A673 (cell line): Measurements from ENCODE around the gene CCDC7. TPM values are rescaled to one million over a fixed set of nuclear protein-coding genes. Genes with fewer than 3 reads are reported as not detected.

Source experiments
- BruUV-seq: library from RNA; stranded (reverse); fragments of 400-500 nt; replicated peaks from 2 replicates; lab custom pipeline; 2021; lab: Mats Ljungman, UMichigan
- CTCF ChIA-PET: fragments of 300-600 bp; sonication (Branson Sonifier 250); formaldehyde crosslinking; loops from one replicate; lab custom pipeline; 2022; ENCODE audit warnings: antibody characterized with exemption; lab: Charles Lee
- POLR2A ChIA-PET: fragments of 300-600 bp; sonication (Branson Sonifier 250); formaldehyde crosslinking; loops from one replicate; lab custom pipeline; 2022; ENCODE audit warnings: antibody characterized with exemption; ENCODE audit not compliant: low non-redundant PET; lab: Charles Lee
- DNase-seq: peaks from one replicate; pipeline ENCODE4 v3.0.0-alpha.2; 2015; ENCODE audit warnings: low spot score
- H3K27ac ChIP-seq: fragments of 200-600 bp; sonication (generic); 2 replicates; pipeline ENCODE4 v1.5.1; 2016; ENCODE audit warnings: mixed run types, low read depth, mild to moderate bottlenecking, mixed read lengths, antibody characterized with exemption, low read length; ENCODE audit not compliant: poor library complexity, severe bottlenecking
- H3K27me3 ChIP-seq: fragments of 200-600 bp; sonication (generic); replicated peaks from 2 replicates; pipeline ENCODE4 v1.6.1; 2017; ENCODE audit warnings: mixed run types, low read depth, mild to moderate bottlenecking, mixed read lengths, antibody characterized with exemption, low read length; ENCODE audit not compliant: insufficient read depth, poor library complexity
- H3K36me3 ChIP-seq: fragments of 200-600 bp; sonication (generic); 2 replicates; pipeline ENCODE4 v1.6.1; 2016; ENCODE audit warnings: mixed run types, mild to moderate bottlenecking, mixed read lengths, antibody characterized with exemption, low read length; ENCODE audit not compliant: insufficient read depth, poor library complexity, severe bottlenecking
- H3K4me1 ChIP-seq: fragments of 200-600 bp; sonication (generic); 2 replicates; pipeline ENCODE4 v1.6.1; 2017; ENCODE audit warnings: mixed run types, mild to moderate bottlenecking, mixed read lengths, antibody characterized with exemption, low read length; ENCODE audit not compliant: insufficient read depth, poor library complexity, severe bottlenecking
- H3K4me3 ChIP-seq: fragments of 200-600 bp; sonication (generic); 2 replicates; pipeline ENCODE4 v1.5.1; 2016; ENCODE audit warnings: low read depth, mixed run types, mild to moderate bottlenecking, mixed read lengths, low read length; ENCODE audit not compliant: poor library complexity, severe bottlenecking
- H3K9me3 ChIP-seq: fragments of 200-600 bp; sonication (generic); 2 replicates; pipeline ENCODE4 v1.6.1; 2016; ENCODE audit warnings: mixed run types, low read depth, mild to moderate bottlenecking, mixed read lengths, antibody characterized with exemption, low read length; ENCODE audit not compliant: poor library complexity, severe bottlenecking
- CTCF ChIP-seq: fragments of 300-800, 200-600 bp; sonication (generic); conservative IDR thresholded peaks from 2 replicates; pipeline ENCODE4 v1.5.1; 2017; ENCODE audit warnings: low read depth, mild to moderate bottlenecking, antibody characterized with exemption, low read length, moderate library complexity, mixed read lengths
- EZH2 ChIP-seq: fragments of 200-600 bp; sonication (generic); IDR thresholded peaks from 2 replicates; pipeline ENCODE4 v1.6.1; 2017; ENCODE audit warnings: borderline replicate concordance, low read depth, mild to moderate bottlenecking, mixed read lengths, antibody characterized with exemption, low read length; ENCODE audit not compliant: poor library complexity, severe bottlenecking
- intact Hi-C: fragments of 100-400 bp; cut with micrococcal nuclease; formaldehyde crosslinking; loops from one replicate; pipeline ENCODE4 v1.10.0; 2022; ENCODE audit not compliant: unreplicated experiment
- total RNA-seq: library from RNA; stranded (reverse); gene quantifications from 2 replicates; pipeline ENCODE4 v1.2.3, GENCODE V29; 2021

The CCDC7 gene
- total RNA-seq, 1 experiment from 2014 or later = 16.4 TPM

GRCh38 chr10:32890444-32890843, 444.5 kb downstream of the CCDC7 start:
- intact Hi-C loops = no loop called here
- no peaks in the 10 kb centered on the region for H3K4me1 ChIP-seq
- no peak for DNase-seq
- CTCF ChIA-PET = no interaction called here
- no peaks in the 10 kb centered on the region for H3K27me3 ChIP-seq
- H3K9me3 ChIP-seq = no peaks in the 10 kb centered on the region
- no peaks in the 10 kb centered on the region for H3K36me3 ChIP-seq
- POLR2A ChIA-PET = no interaction called here
- no peak for TF ChIP-seq CTCF
- TF ChIP-seq EZH2 = no peak
- no peak overlapping the region for H3K4me3 ChIP-seq
- no peak overlapping the region for H3K27ac ChIP-seq
- no TSS peak for BruUV-seq

GRCh38 chr10:32891261-32891660, 445.3 kb downstream of the CCDC7 start:
- no peak for DNase-seq
- TF ChIP-seq EZH2 (no peak), CTCF (no peak)
- no peaks in the 10 kb centered on the region for H3K9me3 ChIP-seq
- ChIA-PET CTCF (no interaction called here), POLR2A (no interaction called here)
- H3K4me1 ChIP-seq = no peaks in the 10 kb centered on the region
- no TSS peak for BruUV-seq
- H3K4me3 ChIP-seq = no peak overlapping the region
- peaks cover under 1% of the 10 kb centered on the region for H3K36me3 ChIP-seq
- no peak overlapping the region for H3K27ac ChIP-seq
- no peaks in the 10 kb centered on the region for H3K27me3 ChIP-seq
- intact Hi-C loops = no loop called here

GRCh38 chr10:32893434-32893833, 447.5 kb downstream of the CCDC7 start:
- Histone ChIP-seq H3K27ac (no peak overlapping the region), H3K9me3 (no peaks in the 10 kb centered on the region), H3K27me3 (no peaks in the 10 kb centered on the region), H3K4me3 (no peak overlapping the region), H3K4me1 (no peaks in the 10 kb centered on the region), H3K36me3 (peaks cover 9% of the 10 kb centered on the region)
- TF ChIP-seq EZH2 (no peak), CTCF (0 out of 2 replicates have a peak, but pooled peaks have one; percentile 20)
- POLR2A ChIA-PET = no interaction called here
- intact Hi-C loops = no loop called here
- BruUV-seq = no TSS peak
- CTCF ChIA-PET = no interaction called here
- no peak for DNase-seq
